GM12891 (cell line): ENCODE measurements around the gene SEC16B.
"Not testable (repeated sequence)": the region's sequence is repeated elsewhere in the genome, so short reads cannot be mapped to it uniquely, and the experiment has no call there.

Experiments
- DNase-seq: peaks from one replicate; pipeline ENCODE4 v3.0.0; 2011; ENCODE audit warnings: low spot score; ENCODE audit not compliant: insufficient read length
- FAIRE-seq: peaks from 2 replicates; lab custom pipeline; 2011; peaks lifted over from hg19 to GRCh38; lab: Jason Lieb, UNC
- PAX5 ChIP-seq: IDR thresholded peaks from 2 replicates; pipeline ENCODE4 v1.6.1; 2011; ENCODE audit warnings: low read length, moderate library complexity, mild to moderate bottlenecking; ENCODE audit not compliant: insufficient read depth, severe bottlenecking
- POLR2A ChIP-seq: IDR thresholded peaks from 2 replicates; pipeline ENCODE4 v1.6.1; 2011; ENCODE audit warnings: low read depth, low read length, control low read depth
- POLR2AphosphoS5 ChIP-seq: IDR thresholded peaks from 2 replicates; pipeline ENCODE4 v1.6.1; 2011; ENCODE audit warnings: low read depth, low read length, control low read depth
- POU2F2 ChIP-seq: IDR thresholded peaks from 2 replicates; pipeline ENCODE4 v1.6.1; 2011; ENCODE audit warnings: low read depth, mild to moderate bottlenecking, control low read depth, low read length, moderate library complexity
- SPI1 ChIP-seq: IDR thresholded peaks from 2 replicates; pipeline ENCODE4 v1.6.1; 2011; ENCODE audit warnings: low read depth, low read length, control low read depth
- TAF1 ChIP-seq: IDR thresholded peaks from 2 replicates; pipeline ENCODE4 v1.6.1; 2011; ENCODE audit warnings: low read depth, low read length, control low read depth

The SEC16B gene

DNA sequence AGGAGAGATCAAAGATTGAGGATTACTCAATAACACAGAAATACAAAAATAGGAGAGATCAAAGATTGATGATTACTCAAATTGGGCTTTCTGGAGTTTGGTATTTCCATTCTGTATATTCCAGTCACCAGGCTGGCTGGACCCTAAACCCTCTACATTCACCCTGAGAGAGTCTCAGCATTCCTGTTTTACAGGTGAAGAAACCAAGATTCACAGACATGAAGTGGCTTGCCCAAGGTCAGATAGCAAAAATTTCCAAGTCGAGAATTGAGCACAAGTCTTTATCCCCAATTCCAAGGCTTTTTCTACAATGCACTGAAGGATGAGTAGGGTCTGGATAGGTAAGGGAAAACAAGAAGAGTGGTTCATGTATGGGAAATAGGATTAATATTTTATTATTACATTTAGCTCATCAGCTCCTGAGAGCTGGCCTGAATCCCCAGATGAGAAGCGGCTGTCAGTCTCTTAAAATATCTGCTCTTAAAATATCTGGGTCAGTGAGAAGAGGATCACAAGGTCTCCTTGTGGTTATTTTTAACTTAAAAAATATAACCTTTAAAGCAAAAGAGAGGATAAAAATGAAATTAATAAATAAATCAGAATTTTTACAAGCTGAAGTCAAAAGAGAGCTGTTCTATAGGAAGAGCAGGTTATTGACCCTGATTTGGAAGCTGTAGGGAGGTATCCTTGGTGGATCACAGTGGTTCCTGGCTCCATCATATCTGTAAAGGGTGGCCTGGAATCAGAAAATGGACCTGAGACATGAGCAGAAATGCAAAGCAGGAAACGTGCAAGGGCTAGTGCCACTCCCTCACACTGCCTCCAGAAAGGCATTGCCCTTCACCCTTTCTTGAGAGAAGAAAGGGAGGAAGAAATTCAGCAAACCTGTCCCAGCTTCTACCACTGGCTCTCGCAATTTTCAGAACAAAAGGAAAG is 29.1 kb upstream of the SEC16B start:
- no peak for FAIRE-seq

DNA sequence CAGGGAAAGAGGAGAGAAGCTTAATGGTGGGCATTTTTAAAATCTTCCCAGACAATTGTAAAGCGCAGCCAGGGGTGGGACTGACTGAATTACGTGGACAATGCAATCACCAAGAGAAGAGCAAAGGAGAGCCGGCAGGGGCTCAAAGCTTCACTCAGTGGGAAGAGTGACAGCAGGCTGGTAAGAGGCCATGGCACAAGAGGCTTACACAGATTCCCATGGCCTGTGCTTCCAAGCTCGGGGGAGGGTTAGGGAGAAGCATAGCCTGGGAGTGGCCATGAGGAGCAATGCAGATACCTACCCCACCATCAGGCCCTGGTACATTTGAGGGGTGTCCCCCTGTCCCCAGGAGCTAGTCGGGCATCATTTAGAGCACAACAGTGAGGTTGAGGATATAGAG is 27.1 kb upstream of the SEC16B start:
- FAIRE-seq (no peak), DNase-seq (no peak)
- TF ChIP-seq TAF1, result no peak

More for the DNA sequence above, 29.1 kb upstream of the SEC16B start:
- TF ChIP-seq SPI1, result no peak
- TF ChIP-seq POLR2AphosphoS5, result no peak
- no peak for TF ChIP-seq TAF1
- no peak for TF ChIP-seq PAX5
- no peak for TF ChIP-seq POLR2A
- TF ChIP-seq POU2F2, result no peak
- DNase-seq, result no peak

DNA sequence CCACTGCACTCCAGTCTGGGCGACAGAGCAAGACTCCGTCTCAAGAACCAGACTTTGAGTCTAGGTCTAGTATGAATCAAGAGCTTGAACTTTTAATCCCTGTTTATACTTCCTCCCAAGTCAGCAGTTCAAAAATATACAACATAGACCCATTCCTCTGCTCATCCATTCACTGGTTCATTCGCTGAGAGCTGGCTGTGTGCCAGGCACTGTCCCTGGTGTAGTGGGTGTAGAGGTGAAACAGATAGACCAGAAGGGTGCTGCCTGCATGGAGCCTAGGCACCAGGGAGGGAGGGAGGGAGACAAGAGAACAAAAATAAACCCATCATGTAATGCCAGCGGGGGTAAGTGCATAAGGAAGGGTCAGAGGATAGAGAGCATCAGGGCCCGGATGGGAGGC is 25.5 kb upstream of the SEC16B start:
- FAIRE-seq (no peak), DNase-seq (no peak)
- TF ChIP-seq PAX5 (no peak), POU2F2 (no peak), SPI1 (no peak), POLR2A (no peak), TAF1 (no peak), POLR2AphosphoS5 (no peak)

DNA sequence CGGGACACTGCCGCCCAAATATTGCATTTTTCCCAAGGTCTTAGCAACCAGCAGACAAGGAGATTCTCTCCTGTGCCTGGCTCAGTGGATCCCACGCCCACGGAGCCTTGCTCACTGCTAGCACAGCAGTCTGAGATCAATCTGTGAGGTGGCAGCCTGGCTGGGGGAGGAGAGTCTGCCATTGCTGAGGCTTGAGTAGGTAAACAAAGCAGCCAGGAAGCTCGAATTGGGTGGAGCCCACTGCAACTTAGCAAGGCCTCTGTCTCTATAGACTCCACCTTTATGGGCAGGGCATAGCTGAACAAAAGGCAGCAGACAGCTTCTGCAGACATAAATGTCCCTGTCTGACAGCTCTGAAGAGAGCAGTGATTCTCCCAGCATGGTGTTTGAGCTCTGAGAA is 16.4 kb upstream of the SEC16B start:
- not testable (repeated sequence) for FAIRE-seq, DNase-seq

DNA sequence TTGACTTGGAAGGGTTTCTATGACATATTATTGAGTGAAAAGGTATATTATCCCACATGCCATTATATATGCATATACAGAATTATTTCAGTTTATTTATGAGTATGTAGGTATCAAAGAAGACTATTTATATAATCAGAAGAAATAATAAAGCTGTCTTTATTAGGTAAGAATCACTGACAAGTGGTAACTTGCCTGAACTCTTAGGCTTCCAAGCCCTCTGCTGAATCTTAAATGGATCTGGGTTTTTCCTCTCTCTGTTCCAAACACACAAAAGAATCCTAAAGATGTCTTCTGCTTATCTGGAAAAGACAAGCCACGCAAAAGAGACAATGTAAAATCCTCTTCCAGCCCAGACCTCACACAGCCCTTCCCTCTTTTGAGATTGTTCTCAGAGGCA is 14.9 kb upstream of the SEC16B start:
- no peak for TF ChIP-seq POLR2A
- TF ChIP-seq POLR2AphosphoS5, result no peak
- TF ChIP-seq POU2F2, result no peak
- TF ChIP-seq SPI1, result no peak
- TF ChIP-seq PAX5, result no peak
- no peak for TF ChIP-seq TAF1
- FAIRE-seq, result no peak

DNA sequence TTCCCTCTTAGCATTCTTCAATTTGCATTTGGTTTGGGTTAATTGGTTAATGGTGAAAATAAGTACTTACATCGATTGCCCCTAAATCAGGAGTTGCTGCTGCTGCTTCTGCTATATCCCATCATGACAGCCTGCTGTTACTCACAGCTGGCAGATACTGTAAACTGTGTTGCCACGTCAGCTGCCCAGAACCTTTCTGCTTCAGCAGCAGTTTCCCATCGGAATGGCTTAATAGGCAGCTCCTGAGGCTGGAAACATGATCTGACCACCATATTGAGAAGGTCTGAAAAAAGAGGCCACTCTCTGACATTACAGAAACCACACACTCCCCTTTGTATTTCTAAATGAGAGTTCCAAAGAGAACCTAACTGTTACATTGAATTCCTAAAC is 14.3 kb upstream of the SEC16B start:
- no peak for DNase-seq
- no peak for FAIRE-seq
- no peak for TF ChIP-seq POLR2AphosphoS5
- no peak for TF ChIP-seq POU2F2
- no peak for TF ChIP-seq SPI1
- TF ChIP-seq TAF1, result no peak
- no peak for TF ChIP-seq PAX5
- TF ChIP-seq POLR2A, result no peak

More for the DNA sequence above, 14.9 kb upstream of the SEC16B start:
- no peak for DNase-seq

DNA sequence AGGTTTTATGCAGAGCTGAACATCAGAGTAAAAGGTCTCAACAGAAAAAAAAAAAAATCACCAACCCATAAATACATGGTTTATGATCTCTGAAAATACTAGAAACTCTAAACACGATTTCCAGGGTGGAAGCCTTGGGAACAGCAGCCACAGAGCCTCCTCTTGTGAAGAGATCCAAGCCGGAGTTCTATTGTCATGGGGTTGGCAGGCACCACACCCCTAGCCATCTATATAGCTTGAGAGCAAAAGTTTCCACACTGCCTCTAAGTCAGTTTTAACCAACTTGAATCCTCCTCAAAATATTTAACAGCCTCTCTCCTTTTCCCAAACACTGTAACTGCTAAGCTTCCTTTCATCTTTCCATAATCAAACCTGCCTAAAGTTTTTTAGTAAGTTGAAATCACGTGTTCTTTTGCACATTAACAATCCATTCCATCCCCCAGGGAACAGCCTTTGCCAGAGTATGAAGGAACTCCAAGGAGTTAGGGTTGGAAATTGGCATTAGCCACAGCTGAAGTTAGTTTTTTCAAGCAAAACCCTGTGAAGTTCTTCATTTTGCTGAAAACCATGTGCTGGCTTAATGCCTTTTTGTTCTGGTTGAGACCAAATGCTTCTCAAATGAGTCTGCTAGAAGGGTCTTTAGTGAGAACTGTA is 13.8 kb upstream of the SEC16B start:
- DNase-seq (no peak), FAIRE-seq (no peak)
- no peak for TF ChIP-seq PAX5
- no peak for TF ChIP-seq TAF1
- TF ChIP-seq POLR2A, result no peak
- TF ChIP-seq POLR2AphosphoS5, result no peak
- no peak for TF ChIP-seq POU2F2
- TF ChIP-seq SPI1, result no peak

DNA sequence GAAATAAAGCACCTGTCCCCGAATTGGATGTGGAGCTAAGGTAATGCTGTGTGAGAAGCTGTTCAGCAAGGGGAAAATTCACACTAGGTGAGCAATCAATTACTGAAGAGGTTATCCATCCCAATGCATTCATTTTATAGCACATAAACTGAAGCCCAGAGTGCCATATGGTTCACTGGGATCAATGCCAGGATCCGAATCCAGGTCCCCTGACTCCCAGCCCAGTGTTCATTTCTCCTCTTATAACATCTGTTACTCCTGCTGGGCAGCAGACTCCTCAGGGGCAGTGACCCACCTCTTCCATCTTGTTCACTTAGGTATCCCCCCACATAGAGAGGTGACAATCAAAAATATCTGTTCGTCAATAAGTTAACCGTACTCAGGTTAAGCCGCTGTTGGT is 13.2 kb upstream of the SEC16B start:
- DNase-seq, result no peak
- TF ChIP-seq SPI1, result no peak
- no peak for TF ChIP-seq TAF1
- TF ChIP-seq POLR2AphosphoS5, result no peak
- TF ChIP-seq POLR2A, result no peak
- no peak for FAIRE-seq

DNA sequence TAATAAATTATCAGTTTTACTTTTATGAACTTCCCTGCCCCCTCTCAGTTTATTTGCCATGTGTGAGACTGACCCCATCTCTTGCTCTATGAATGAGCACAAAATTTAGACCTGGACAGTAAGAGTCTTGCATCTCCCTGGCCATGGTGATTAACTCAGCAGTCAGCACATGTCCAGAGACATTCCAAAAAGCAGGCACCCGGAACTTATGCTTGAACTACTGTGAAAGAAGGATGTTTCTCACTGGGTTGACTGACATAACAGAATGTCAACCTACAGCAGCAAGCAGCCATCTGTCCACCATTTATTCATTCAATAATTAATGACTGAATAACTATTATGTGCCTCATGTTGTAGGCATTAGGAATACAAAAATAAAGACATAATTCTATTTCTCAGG is 11.3 kb upstream of the SEC16B start:
- TF ChIP-seq POLR2A, result no peak
- TF ChIP-seq TAF1, result no peak
- no peak for TF ChIP-seq POU2F2
- no peak for TF ChIP-seq POLR2AphosphoS5
- TF ChIP-seq PAX5, result no peak
- TF ChIP-seq SPI1, result no peak
- DNase-seq (no peak), FAIRE-seq (no peak)

DNA sequence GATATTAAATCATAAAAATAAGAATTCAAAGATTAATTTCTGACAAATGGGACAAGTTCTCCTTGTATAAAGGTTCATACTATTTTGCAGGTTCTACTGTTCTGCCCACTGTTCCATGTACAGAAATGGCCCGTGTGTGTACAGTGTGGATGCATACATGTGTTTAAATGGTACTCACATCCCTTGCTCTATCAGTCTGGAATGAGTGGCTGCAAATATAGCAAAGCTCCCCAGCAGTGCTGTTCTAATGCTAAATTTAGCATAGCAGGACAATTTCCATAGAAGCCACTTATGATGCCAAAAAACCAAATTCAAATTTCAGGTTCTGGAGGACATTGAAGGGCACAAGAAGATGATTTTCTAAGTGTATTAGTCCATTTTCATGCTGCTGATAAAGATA is 9.4 kb upstream of the SEC16B start:
- FAIRE-seq, result no peak
- TF ChIP-seq PAX5 (no peak), TAF1 (no peak), POLR2AphosphoS5 (no peak), POLR2A (no peak), POU2F2 (no peak), SPI1 (no peak)

More for the DNA sequence above, 9.4 kb upstream of the SEC16B start:
- no peak for DNase-seq
